Measurements from ENCODE around the gene PRKD1.

PRKD1 gene

DNA sequence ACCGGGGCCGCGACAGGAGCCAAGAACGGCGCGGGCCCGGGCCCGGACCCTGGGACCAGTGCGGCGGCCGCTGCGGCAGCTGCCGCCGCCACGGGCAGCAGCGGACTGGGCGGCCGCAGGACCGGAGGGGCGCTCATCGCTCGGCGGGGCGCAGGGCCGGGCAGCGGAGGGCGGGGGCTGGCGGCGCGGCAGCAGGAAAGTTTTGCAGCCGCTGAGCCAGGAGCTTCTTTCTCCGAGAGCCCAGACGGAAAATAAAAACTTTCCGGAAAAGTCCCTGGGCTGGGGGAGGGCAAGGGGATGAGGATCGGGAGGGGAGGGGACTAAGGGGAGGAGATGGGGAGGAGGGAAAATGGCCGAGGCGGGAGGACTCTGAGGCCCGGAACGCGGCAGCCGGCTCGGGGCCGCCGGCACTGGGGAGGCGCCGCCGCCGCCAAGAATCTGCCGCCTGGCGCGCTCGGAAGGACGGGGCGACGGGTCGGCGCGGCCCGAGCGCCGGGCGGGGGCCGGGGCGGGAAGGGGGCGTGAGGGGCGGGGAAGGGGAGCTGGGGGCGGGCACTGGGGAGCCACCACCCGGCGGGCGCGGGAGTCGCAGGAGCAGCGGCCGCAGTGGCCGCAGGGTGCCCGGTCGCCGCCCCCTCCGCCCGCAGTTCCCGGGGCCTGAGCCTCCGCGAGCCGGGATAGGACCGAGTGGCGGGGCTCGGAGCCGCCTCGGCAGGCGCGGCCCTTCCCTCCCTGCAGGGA is at the start of gene PRKD1:
Gene PRKD1, minus strand, starts transcription at position 472 of the 741 bp plus-strand sequence.
- Histone ChIP-seq H3K9ac (ENCODE audit: low read length) (no peak within 1 kb of the TSS), H3K4me2 (ENCODE audit: low read length) (no peak within 1 kb of the TSS)

GRCh38 chr14:29971101-29971500 is 43.5 kb upstream of the PRKD1 start:
- Histone ChIP-seq H3K9ac (ENCODE audit: low read length) (no peak overlapping the region), H3K9me2 (ENCODE audit: low read depth, low read length) (no peaks in the 10 kb centered on the region), H3F3A (ENCODE audit: insufficient read depth, low read length) (no peaks in the 10 kb centered on the region), H3K4me1 (ENCODE audit: insufficient read depth, low read length, severe bottlenecking) (no peaks in the 10 kb centered on the region), H3K4me3 (ENCODE audit: low read depth, low read length, poor library complexity, severe bottlenecking) (no peak overlapping the region), H3K27me3 (ENCODE audit: insufficient read depth, low read length) (no peaks in the 10 kb centered on the region), H3K4me2 (ENCODE audit: low read length) (no peak overlapping the region), H3K79me2 (ENCODE audit: insufficient read depth, low read length) (no peaks in the 10 kb centered on the region), H2AFZ (ENCODE audit: low read length) (no peak overlapping the region), H3K9me3 (ENCODE audit: low read length) (no peaks in the 10 kb centered on the region), H3K27ac (ENCODE audit: low read depth, low read length, poor library complexity, severe bottlenecking) (no peak overlapping the region), H3K36me3 (ENCODE audit: insufficient read depth, low read length) (no peaks in the 10 kb centered on the region), H4K20me1 (ENCODE audit: insufficient read depth, low read length) (no peaks in the 10 kb centered on the region)
- TF ChIP-seq, protein P1, sequence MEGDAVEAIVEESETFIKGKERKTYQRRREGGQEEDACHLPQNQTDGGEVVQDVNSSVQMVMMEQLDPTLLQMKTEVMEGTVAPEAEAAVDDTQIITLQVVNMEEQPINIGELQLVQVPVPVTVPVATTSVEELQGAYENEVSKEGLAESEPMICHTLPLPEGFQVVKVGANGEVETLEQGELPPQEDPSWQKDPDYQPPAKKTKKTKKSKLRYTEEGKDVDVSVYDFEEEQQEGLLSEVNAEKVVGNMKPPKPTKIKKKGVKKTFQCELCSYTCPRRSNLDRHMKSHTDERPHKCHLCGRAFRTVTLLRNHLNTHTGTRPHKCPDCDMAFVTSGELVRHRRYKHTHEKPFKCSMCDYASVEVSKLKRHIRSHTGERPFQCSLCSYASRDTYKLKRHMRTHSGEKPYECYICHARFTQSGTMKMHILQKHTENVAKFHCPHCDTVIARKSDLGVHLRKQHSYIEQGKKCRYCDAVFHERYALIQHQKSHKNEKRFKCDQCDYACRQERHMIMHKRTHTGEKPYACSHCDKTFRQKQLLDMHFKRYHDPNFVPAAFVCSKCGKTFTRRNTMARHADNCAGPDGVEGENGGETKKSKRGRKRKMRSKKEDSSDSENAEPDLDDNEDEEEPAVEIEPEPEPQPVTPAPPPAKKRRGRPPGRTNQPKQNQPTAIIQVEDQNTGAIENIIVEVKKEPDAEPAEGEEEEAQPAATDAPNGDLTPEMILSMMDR (IDR thresholded peaks at IDR 0.05; ENCODE audit: low read length) = no peak
- TF ChIP-seq EZH2 (IDR thresholded peaks at IDR 0.05; ENCODE audit: borderline replicate concordance, low read length) = no peak

More for the DNA sequence above, at the start of gene PRKD1:
- H3K4me3 ChIP-seq (ENCODE audit: low read depth, low read length, poor library complexity, severe bottlenecking) = no peak within 1 kb of the TSS
- no peaks in the 10 kb centered on the region for H3F3A ChIP-seq (ENCODE audit: insufficient read depth, low read length)
- no peaks in the 10 kb centered on the region for H3K36me3 ChIP-seq (ENCODE audit: insufficient read depth, low read length)
- H3K9me2 ChIP-seq (ENCODE audit: low read depth, low read length) = no peaks in the 10 kb centered on the region
- no peaks in the 10 kb centered on the region for H3K9me3 ChIP-seq (ENCODE audit: low read length)
- H3K79me2 ChIP-seq (ENCODE audit: insufficient read depth, low read length) = no peaks in the 10 kb centered on the region
- no peaks in the 10 kb centered on the region for H3K27me3 ChIP-seq (ENCODE audit: insufficient read depth, low read length)
- H2AFZ ChIP-seq (ENCODE audit: low read length) = no peak within 1 kb of the TSS
- H3K4me1 ChIP-seq (ENCODE audit: insufficient read depth, low read length, severe bottlenecking) = no peaks in the 10 kb centered on the region
- H4K20me1 ChIP-seq (ENCODE audit: insufficient read depth, low read length) = no peaks in the 10 kb centered on the region
- TF ChIP-seq, protein P1 (IDR thresholded peaks at IDR 0.05; ENCODE audit: low read length) = no peak
- no peak for TF ChIP-seq EZH2 (IDR thresholded peaks at IDR 0.05; ENCODE audit: borderline replicate concordance, low read length)
- H3K27ac ChIP-seq (ENCODE audit: low read depth, low read length, poor library complexity, severe bottlenecking) = no peak within 1 kb of the TSS

GRCh38 chr14:29955087-29955486 is 27.4 kb upstream of the PRKD1 start:
- Histone ChIP-seq H2AFZ (ENCODE audit: low read length) (no peak overlapping the region), H3K27ac (ENCODE audit: low read depth, low read length, poor library complexity, severe bottlenecking) (no peak overlapping the region), H3K4me1 (ENCODE audit: insufficient read depth, low read length, severe bottlenecking) (no peaks in the 10 kb centered on the region), H3K27me3 (ENCODE audit: insufficient read depth, low read length) (no peaks in the 10 kb centered on the region), H3K79me2 (ENCODE audit: insufficient read depth, low read length) (no peaks in the 10 kb centered on the region), H3K9me2 (ENCODE audit: low read depth, low read length) (no peaks in the 10 kb centered on the region), H3K36me3 (ENCODE audit: insufficient read depth, low read length) (no peaks in the 10 kb centered on the region), H4K20me1 (ENCODE audit: insufficient read depth, low read length) (no peaks in the 10 kb centered on the region), H3F3A (ENCODE audit: insufficient read depth, low read length) (no peaks in the 10 kb centered on the region), H3K4me2 (ENCODE audit: low read length) (no peak overlapping the region), H3K4me3 (ENCODE audit: low read depth, low read length, poor library complexity, severe bottlenecking) (no peak overlapping the region), H3K9me3 (ENCODE audit: low read length) (no peaks in the 10 kb centered on the region), H3K9ac (ENCODE audit: low read length) (no peak overlapping the region)
- no peak for TF ChIP-seq EZH2 (IDR thresholded peaks at IDR 0.05; ENCODE audit: borderline replicate concordance, low read length)
- TF ChIP-seq, protein P1 (IDR thresholded peaks at IDR 0.05; ENCODE audit: low read length) = no peak
